HG02981 (cell line): ENCODE measurements around the gene STYK1.
"Not testable (repeated sequence)": the region's sequence is repeated elsewhere in the genome, so short reads cannot be mapped to it uniquely, and the experiment has no call there.

Experiments
- ATAC-seq: cut with Tn5 transposase; IDR thresholded peaks from one replicate; pipeline ENCODE4 v1.9.1; 2021; ENCODE audit warnings: mild to moderate bottlenecking, moderate library complexity; ENCODE audit not compliant: unreplicated experiment

The STYK1 gene

GRCh38 chr12:10621278-10621677 is 52.6 kb downstream of the STYK1 start:
- ATAC-seq = no peak

DNA sequence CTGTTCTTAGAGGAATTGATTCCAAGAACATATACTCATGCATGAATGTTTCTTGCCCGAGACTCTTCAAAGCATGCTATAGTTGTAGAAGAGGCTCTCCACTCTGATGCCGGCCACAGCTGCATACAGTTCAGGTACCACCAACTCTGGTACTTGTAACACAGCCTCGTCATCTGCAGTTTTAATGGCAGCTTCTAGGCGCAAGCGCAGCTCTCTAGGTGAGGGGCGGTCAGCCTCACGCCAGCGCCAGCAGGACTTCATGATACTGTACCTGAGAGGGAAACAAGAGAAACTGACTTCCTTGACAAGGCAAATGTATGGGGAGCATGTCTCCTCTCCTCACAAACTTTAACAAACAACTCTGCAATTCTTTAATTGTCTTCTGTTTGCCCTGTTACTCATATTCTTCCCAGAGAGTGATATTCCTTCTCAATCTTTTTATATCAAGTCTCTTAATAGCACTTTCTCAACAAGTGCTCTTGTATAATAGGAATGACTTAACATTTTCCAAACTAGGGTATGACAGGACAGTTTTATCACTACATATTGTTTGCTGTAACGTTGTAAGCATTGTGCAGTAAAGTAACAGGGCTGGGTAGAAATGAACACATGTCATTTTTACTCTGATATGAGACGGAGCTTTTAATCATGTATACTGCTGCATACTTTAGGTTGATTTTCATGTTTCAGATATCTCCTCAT is 53.6 kb downstream of the STYK1 start:
- no peak for ATAC-seq

DNA sequence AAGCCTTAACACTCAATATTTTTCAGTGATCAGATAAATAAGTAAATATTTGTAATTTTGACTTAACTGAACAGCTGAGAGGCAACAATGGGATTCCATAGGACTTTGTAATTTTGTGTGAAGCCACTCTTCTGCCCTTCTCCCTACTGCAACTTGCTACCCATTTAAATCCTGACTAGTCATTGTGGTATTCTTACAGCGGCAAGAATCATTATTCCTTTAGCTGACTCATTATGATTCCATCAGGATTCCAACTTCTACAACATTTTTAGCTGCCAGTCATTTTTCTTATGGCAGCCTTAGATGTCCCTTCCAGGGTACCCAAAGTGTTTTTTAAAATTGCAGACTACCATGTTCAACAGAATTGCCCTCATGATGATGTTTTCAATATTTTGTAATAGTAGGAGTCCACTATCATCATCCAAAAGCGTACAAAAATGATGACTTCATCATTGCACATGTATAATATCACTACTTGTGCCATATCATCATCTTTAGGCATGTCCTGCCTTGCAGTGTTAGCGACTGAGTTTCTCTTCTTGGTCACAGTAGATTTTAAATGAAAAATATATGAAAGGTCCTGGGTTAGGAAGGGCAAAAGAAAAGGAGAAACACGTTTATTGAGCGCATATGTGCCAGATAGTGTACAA is 55.4 kb downstream of the STYK1 start:
- no peak for ATAC-seq

DNA sequence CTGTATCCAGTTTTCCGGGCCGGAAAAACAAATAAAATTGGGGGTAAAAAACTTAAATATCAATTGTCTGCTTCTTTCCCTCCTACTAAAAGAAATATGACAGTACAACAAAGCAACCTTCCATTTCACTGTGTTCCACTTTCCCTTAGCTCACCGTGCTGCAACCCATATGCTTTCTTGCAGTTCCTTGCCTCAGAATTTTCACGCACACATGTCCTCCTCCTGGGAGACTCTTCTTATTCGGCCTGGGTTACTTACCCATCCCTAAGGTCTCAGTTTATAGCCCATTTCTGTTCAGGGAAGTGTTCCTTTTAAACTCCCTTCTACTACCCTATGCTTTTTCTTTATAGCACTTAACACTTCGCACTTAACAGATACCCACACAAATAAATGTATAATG is 56.0 kb downstream of the STYK1 start:
- ATAC-seq = no peak

GRCh38 chr12:10615532-10615931 is 58.3 kb downstream of the STYK1 start:
- no peak for ATAC-seq

- ATAC-seq = no peak
Measured at GRCh38 chr12:10614056-10614370, 59.8 kb downstream of the STYK1 start.

DNA sequence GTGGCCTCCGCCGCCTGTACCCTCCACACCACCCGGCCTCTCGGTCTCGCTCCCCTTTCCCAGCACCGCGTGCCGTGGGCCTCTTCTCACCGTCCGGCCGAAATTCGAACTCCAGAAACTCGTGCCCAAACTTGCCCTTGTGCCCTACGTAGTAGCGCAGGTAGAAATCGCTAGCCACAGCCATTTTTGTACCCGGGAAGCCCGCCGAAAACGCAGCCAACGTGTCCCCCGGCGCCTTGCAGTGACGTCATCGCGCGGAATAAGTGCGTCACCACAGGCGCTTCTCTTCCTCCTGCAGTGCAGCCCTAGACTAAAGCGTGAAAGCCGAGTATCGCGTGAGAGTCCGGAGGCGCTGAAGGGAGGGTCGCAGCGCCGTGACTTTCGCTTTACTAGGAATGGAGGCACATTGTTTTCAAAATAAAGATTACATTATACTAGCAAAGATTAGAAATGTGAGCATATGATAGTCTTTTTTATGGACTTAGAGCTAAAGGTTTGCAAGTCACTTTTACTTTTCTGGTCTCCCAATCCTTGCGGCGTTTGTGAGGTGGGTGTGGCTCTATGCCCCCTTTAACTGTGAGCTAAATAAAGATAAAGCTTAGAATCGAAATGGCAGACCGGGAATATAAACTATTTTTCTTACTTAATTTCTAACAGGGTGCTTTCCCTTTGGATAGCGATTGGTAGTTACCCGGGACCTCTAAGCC is 60.4 kb downstream of the STYK1 start, which contains the start of gene MAGOHB:
TSS of gene MAGOHB (minus strand) at position 261 of the 707 bp plus-strand sequence. CDS start at position 184, 77 bp downstream.
- peak; percentile 95 for ATAC-seq

- peak; percentile 4 for ATAC-seq
Measured at GRCh38 chr12:10612984-10613348, 60.9 kb downstream of the STYK1 start.

- ATAC-seq = no peak
Measured at GRCh38 chr12:10612110-10612509, 61.7 kb downstream of the STYK1 start.

DNA sequence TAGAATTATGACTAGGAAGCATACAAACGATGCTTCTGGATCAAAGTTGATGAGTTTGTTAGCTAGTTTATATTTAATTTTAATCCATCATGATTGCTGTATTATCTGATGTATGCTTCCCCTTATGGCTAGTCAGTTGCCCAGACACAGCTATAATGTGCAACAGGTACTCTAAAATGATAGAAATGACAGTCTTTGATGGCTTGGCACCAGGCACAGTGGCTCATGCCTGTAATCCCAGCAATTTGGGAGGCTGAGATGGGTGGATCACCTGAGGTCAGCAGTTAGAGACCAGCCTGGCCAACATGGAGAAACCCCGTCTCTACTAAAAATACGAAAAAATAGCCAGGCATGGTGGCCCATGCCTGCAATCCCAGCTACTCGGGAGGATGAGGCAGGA is 62.6 kb downstream of the STYK1 start:
- ATAC-seq = not testable (repeated sequence)

- ATAC-seq = no peak
Measured at GRCh38 chr12:10610188-10610587, 63.7 kb downstream of the STYK1 start.

- no peak for ATAC-seq
Measured at GRCh38 chr12:10607885-10608458, 65.9 kb downstream of the STYK1 start.

DNA sequence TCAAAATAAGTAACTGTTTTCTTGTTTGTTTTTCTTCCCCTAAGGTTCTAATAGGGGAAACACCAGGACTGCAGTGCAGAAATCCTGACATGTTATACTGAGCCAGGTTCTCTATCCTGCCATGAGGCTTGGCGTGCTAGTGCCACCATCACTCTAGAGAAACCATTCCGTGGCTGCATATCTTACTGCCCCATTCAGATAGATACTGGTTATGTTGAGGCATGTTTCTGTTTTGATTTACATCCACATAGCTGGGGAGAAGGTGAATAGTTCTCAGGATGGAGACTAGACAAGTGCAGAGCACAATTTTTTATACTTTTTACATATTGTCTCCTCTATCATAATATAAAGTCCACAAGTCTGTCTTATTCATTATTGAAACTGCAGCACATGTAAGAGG is 72.0 kb downstream of the STYK1 start:
- no peak for ATAC-seq

GRCh38 chr12:10600988-10601387 is 72.9 kb downstream of the STYK1 start:
- no peak for ATAC-seq

GRCh38 chr12:10595881-10596280 is 78.0 kb downstream of the STYK1 start:
- ATAC-seq = no peak

DNA sequence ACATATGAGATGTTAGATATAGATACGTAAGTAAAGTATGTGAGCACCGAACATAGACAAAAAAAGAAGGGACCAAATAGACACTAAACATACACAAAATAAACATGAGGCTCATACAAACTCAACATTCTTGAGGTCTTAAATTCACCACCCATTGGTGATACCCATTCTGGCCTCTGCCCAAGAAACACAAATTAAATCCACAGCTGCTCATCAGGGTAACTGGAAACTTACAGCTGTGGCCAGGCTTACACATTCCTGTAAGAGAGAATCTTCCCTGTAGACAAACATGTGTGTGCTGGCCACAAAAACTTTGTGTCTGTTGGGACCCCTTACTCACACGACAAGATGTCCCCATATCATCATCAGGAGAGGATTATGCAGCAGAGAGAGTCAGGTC is 82.9 kb downstream of the STYK1 start:
- no peak for ATAC-seq

GRCh38 chr12:10584415-10584814 is 89.4 kb downstream of the STYK1 start:
- ATAC-seq = no peak

DNA sequence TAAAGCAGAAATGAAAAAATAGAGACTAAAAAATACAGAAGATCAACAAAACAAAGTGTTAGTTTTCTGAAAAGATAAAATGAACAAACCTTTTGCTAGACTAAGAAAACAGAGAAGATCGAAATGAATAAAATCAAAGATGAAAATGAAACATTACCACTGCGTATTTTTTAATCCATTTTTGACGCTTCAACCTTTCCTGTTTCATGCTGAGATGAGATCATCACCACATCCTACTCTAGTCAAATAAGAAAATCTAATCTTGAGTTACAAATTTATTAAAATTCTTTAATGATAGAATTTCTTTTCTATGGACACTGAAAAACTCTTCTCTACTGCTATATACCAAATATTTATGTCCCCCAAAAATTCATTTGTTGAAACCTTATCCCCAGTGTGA is 91.1 kb downstream of the STYK1 start:
- no peak for ATAC-seq

GRCh38 chr12:10582133-10582532 is 91.7 kb downstream of the STYK1 start:
- not testable (repeated sequence) for ATAC-seq

DNA sequence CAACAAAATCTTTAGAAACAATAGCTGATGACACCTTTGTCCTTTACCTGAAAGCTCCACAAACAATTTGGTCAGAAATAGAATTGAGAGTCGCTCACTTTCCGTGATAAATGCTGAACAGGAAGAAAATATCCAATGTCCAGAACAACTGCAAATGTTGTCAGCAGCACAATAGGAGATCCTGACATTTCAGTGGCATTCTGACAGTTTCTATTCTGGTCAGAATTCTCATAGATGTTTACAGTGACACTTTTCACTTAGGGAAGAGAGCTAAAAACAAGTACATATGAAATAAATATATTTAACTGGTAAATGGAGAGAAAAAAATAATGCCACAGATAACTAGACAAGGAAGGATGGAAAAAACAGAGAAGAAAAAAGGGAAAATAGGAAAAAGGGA is 99.5 kb downstream of the STYK1 start:
- ATAC-seq = no peak

DNA sequence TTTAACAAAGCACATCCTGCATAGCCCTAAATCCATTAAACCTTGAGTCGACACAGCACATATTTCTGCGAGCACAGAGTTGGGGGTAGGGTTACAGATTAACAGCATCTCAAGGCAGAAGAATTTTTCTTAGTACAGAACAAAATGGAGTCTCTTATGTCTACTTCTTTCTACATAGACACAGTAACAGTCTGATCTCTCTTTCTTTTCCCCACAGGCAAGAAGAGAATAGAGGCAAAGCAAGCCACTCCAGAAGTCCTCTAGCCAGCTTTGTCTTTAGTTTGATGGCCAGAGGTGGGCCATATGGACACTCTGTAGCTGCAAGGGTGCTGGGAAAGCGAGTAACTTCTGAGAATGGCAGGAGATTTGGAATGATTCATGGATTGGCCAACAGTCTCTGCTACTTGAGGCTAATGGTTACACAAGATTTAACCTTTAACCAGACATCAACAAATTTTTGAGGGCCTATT is 101.8 kb downstream of the STYK1 start:
- ATAC-seq = not testable (repeated sequence)

GRCh38 chr12:10571141-10571540 is 102.7 kb downstream of the STYK1 start:
- no peak for ATAC-seq
